ENCODE data around the gene LRP4.
"Not testable (repeated sequence)": the region's sequence is repeated elsewhere in the genome, so short reads cannot be mapped to it uniquely, and the experiment has no call there.

Gene LRP4, protein sequence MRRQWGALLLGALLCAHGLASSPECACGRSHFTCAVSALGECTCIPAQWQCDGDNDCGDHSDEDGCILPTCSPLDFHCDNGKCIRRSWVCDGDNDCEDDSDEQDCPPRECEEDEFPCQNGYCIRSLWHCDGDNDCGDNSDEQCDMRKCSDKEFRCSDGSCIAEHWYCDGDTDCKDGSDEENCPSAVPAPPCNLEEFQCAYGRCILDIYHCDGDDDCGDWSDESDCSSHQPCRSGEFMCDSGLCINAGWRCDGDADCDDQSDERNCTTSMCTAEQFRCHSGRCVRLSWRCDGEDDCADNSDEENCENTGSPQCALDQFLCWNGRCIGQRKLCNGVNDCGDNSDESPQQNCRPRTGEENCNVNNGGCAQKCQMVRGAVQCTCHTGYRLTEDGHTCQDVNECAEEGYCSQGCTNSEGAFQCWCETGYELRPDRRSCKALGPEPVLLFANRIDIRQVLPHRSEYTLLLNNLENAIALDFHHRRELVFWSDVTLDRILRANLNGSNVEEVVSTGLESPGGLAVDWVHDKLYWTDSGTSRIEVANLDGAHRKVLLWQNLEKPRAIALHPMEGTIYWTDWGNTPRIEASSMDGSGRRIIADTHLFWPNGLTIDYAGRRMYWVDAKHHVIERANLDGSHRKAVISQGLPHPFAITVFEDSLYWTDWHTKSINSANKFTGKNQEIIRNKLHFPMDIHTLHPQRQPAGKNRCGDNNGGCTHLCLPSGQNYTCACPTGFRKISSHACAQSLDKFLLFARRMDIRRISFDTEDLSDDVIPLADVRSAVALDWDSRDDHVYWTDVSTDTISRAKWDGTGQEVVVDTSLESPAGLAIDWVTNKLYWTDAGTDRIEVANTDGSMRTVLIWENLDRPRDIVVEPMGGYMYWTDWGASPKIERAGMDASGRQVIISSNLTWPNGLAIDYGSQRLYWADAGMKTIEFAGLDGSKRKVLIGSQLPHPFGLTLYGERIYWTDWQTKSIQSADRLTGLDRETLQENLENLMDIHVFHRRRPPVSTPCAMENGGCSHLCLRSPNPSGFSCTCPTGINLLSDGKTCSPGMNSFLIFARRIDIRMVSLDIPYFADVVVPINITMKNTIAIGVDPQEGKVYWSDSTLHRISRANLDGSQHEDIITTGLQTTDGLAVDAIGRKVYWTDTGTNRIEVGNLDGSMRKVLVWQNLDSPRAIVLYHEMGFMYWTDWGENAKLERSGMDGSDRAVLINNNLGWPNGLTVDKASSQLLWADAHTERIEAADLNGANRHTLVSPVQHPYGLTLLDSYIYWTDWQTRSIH (N-terminal part only)

DNA sequence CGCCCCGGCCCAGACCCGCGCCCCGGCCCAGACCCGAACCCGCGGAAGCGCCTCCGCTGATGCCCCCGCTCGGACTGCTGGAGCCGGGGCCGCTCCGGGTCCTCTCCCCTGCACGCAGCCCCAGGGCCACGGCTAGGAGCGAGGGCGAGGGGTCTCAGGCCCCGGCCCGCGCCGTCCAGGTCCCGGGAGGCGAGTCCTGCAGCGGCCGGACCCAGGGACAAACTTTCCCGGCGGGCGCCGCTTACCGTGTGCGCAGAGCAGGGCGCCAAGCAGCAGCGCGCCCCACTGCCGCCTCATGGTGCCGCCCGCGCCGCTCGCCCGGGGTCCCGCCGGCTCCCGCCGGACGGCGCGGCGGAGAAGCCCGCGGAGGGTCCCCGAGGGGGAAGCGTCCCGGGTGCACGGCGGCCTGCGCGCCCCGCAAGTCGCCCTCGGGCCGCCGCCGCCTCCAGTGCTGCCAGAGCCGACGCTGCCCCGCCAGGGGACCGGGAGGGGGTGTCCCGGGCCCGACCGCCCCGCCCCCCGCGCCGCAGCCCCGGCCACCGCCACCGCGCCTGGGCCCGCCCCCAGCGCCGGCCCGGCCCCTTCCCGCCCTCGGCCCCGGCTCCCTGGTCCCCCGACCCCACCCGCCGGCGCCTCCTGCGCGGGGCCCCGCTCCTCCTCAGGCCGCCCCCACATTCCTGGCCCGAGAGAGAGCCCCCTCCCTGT, at the start of gene LRP4:
Gene LRP4, minus strand, starts transcription at position 468 of the 705 bp plus-strand sequence. Its CDS starts 171 bp downstream, at position 297.
- no peak for DNase-seq

DNA sequence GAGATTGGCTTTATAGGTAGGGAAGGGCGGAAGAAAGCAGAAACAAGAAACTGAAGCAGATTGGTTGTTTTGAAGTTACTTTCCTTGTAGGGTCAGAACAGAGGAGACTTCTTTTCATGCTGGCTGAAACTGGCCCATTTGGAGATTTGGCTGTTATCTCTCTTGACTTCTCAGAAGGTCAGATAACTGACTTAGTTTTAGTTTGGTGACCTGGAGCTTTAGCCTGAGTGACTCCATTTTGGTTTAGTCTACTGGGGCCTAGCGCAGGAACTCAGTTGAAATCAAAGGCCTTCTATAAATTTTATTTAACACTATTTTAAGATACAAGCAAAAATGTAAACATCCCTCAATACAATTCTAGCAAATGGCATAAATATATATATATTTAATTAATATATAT, 49.6 kb upstream of the LRP4 start:
- no peak for DNase-seq

DNA sequence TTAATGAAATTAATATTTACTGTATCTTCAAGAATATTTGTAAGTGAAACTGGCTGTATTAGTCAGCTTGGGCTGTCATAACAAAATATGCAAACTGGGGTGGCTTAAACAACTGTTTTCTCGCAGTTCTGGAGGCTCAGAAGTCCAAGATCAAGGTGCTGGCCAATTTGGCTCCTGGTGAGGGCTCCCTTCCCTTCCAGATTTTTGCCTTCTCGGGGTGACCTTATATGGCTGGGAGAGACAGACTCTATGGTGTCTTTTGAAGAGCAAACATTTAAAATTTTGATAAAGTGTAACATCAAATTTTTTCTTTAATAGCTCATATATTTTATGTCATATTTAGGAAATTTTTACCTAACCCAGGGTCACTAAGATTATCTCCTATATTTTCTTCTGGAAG, 48.4 kb upstream of the LRP4 start:
- no peak for DNase-seq

DNA sequence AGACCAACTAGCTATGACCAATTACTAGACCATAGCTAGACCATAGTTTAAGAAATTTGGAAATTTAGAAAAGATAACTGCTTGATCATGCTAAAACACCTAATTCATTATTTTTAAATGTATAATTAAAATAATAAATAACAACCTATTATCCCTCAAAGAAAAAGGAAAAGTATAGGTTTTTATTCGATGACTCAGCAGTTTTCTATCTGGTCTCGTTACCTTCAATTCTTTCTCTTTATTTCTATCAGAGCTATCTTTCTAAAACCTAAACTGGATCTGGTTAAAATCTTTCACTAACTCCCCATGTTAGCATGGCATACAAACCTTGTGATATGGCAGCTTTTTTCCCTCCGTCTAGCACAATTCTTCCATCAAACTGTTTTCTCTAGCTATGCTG, 45.5 kb upstream of the LRP4 start:
- no peak for DNase-seq

DNA sequence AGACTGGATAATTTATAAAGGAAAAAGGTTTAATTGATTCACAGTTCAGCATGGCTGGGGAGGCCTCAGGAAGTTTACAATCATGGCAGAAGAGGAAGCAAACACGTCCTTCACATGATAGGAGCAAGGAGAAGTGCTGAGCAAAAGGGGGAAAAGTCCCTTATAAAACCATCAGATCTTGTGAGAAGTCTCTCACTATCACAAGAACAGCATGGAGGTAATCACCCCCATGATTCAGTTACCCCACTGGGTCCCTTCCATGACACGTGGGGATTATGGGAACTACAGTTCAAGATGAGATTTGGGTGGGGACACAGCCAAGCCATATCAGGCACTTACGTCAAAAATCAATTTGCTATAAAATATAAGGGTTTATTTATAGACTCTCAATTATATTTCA, 43.5 kb upstream of the LRP4 start:
- not testable (repeated sequence) for DNase-seq

DNA sequence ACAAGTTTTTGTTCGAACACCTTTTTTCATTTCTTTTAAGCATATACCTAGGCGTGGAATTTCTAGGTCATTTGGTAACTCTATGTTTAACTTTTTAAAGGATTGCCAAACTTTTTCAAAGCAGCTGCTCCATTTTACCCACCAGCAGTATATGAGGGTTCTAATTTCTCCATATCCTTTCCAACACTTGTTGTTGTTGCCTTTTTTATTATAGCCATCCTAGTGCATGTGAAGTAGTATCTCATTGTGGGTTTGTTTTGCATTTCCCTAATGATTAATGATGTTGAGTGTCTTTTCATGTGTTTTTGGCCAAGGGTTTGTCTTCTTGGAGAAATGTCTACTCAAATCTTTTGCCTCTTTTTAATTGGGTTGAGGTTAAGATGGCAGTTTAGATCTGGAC, 42.7 kb upstream of the LRP4 start:
- DNase-seq = no peak

DNA sequence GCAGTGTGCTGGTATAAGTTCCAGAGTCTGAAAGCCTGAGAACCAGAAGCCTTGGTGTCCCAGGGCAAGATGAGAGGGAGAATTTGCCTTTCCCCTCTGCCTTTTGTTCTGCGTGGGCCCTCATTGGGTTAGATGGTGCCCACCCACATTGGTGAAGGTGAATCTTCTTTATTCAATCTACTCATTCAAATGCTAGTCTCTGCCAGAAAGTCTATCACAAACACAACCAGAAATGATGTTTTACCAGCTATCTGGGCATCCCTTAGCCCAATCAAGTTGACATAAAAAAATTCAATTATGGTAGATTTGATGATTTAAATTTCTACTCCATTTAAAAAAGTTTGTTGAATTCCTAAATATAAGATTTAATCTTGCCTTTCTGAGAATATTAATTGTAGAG, 40.4 kb upstream of the LRP4 start:
- no peak for DNase-seq

DNA sequence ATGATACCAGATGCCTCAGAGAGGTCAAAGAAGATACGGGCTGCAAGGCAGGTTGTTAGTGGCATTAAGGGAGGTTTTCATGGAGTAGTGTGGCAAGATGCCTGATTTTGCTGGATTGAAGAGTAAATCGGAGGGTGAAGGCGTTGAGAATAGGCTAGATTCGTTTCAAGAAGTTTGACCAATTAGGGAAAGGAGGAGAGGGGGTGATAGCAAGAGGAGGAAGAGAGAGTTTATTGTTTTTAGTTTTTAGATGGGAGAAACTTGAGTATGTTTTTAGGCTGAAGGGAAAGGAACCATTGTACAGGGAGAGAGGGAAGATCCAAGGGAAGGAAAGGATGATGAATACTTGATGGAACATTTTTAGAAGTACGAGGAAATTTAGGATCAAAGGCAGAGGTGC, 34.7 kb upstream of the LRP4 start:
- no peak for DNase-seq

DNA sequence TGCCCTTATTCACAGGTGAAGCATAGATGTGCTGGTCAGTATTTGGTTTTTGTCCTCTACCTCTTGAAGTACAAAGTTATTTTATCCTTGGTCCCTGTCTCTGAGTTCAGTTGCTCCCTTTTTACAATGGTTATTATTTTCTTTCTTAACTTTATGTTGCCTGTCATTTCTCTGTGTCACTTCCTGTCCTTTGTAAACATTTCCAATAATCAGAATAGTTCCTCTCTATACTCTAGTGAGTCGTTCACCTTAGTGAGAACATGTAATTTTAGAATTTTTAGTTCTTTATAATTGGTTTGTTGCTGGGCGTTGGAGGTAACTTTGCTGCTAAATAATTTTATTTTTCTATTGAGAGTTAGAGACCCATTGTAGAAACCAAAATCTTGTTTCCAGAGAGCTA, 34.2 kb upstream of the LRP4 start:
- DNase-seq = no peak

DNA sequence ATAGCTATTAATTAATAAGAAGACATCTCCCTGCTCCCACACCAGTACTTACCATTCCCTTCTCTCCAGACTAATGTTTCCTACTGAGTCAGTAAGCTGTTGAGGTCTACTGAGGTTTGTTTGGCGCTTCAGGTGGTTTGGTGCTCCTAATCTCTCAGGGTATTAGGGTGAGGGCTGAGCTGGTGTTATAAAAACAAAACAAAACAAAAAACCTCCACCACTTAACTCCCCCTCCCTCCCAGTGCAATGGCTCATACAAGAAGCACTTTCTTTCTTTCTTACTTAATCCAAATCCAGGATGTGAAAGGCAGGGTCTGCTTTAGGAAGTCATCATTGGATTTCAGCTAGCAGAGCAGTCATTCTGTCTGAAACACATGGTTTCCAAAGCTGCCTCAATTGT, 33.5 kb upstream of the LRP4 start:
- no peak for DNase-seq

DNA sequence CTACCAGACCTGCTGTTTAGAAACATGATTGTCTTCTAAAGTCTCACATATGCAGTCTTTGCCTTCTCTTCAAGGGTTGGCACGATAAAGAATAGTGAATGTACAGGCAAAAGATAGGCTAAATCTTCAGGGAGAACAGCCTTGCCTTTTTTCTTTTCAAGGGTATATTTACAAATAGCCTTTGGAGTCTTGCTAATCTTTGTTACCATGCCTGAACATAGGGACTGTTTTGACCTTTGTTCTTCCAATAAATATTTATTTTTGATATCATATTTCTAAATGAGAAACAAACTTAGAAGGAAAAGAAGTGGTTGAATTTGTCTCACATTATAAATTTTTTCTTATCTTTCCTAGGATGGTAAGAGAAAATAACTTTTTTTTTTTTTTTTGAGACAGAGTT, 30.9 kb upstream of the LRP4 start:
- DNase-seq = no peak

DNA sequence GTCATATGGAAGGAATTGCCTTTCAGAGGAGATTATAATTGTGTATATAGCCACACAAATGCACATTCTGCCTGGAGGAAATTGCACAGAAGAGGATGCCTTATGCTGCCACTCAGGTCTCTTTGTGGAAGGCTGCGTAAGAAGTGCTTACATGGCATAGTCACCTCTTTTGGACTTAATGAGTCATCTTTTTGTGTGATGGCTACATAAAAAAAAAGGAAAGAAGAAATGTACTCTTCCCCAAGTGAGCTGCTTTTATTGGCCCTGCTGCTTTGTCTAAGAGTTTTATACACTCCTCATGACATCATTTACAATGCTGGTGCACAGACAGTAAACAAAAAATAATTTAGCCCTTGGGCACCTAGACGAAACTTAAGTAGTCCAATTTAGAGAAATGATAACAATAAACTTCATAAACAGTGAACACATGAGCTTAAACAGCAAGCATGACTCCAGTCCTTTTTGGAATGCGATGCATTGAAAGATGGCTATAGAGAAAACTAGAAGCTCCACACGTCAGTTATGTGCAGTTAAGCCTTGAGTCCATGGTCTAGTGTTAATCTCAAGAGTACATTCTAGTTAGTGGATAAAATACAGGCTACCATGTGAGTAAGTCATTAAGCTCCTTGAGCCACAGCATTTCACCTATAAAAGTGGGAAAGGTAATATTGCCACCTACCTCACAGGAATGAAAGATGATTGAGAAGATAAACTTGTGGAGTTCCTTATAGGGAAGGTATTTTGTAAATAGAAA, 30.2 kb upstream of the LRP4 start:
- DNase-seq = peak; percentile 14

DNA sequence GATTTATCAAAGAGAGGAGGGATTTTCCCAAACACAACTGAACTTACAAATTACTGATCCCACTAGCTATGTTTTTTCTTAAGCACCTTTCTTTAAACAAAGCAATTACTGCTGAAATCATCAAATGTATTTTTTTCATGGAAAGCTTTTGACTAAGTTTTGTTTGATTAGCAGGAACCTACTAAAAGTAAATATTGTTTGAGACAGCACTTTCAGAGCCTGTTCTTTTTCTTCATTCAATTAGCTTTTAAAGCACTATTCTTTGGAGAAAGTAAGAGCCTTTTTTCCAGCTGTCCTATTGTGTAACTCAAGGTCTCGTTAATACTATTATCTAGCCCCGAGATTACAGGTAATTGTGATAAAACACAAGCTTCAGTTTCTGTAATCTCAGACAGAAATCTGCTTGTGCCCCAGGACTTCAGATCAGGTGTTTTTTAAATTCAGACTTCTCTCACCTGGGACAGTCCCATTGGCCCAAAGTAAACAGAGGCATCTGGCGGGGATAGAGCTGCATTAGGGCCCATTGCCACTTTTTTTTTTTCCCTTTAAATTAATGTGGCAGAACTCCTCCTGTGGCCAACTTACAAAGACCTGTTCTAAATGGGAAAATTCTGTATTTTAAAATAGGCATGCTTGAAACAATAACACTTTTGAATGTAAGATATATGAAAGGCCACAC, 29.2 kb upstream of the LRP4 start:
- no peak for DNase-seq

DNA sequence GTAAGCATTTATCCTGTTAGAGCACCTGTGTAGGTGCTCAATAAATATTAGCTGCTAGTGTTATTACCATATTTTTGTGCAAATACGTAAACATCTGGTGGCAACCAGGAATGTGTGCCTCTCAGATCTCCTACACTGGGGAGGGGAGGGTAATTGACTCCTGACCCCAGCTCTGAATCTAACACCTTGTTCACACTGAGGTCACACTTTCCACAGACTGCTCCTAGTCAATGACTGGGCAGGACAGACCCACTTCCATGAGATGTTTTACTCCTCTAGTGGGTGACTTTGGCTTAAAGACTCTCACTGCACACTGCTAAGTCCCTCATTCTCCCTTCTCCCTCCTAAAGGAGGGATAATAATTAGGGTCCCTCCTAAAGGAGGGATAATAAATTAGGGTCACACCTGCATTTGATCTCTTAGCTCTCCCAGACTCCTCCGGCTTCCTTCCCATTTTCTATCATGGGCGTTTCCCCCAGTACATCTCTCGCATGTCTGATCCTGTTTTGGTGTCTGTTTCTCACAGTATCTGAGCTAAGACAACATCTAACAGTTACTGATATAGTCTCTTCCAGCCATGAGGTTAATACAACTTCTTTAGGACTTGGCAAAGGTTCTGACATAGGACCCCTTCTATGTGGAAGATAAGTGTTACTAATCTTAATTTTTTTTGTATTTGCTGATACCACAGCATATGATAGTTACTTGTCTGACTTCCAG, 26.2 kb upstream of the LRP4 start:
- no peak for DNase-seq

DNA sequence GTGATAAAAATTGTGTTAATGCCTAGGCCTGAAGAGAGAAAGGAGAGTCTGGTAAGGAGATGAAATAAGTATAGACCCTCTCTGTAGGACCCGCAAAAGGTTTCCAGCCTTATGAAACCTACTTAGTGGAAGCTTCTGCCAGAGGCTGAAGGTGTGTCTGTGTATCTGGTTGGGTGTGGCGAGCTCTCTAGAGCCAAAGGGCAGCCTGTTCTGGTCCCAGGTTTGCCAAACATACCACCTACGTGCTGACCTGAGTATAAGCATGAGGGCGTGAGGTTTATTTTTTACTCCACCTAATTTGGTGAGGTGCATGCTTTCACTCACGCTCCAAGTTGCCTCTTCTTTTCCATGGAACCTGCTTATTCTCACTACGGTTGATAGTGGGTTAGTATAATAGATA, 23.8 kb upstream of the LRP4 start:
- no peak for DNase-seq

DNA sequence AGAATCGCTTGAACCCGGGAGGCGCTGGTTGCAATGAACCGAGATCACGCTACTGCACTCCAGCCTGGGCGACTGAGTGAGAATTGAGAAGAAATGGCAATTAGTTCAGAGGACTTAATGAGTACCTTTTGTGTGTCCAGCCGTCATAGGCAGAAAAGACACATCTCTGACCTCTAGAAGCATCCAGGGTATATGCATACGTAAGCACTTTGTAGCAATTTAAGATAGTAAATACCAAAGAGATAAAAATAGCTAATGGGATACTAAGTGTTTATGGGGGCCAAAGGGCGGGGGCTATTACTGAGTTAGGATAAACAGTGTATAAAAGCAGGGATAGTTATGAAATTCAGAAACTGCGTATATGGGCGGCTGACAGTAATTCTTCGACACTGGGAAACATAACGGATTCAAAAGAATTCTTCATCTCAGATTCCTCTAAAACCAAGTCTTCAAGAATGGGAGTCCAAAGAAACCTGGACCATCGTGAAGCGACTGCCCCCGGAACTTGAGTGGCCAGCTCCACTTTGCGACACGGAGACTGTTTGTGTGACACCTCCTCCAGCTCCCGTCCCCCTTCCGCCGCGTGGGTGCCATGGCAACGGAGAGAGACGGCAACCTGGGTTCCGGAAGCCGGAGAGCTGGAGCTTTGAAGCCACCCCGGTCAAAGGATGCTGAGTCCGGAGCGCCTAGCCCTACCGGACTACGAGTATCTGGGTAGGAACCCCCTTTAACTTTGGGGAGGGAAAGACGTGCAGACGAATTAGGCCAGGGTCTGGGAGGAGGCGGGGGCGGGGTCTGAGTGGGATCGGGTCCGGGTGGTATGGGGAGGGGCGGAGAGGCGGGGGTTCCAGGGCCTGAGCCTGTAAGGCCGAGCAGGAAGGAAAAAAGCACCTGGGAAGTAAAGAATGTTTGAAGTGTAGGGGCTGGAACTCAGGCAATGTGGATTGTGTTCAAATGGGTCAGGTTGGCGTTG, 18.1 kb upstream of the LRP4 start, which contains the start of gene CSTPP1:
Gene CSTPP1, plus strand, starts transcription at position 624 of the 973 bp plus-strand sequence. Its CDS starts 45 bp downstream, at position 669.
- peak; percentile 90 for DNase-seq

DNA sequence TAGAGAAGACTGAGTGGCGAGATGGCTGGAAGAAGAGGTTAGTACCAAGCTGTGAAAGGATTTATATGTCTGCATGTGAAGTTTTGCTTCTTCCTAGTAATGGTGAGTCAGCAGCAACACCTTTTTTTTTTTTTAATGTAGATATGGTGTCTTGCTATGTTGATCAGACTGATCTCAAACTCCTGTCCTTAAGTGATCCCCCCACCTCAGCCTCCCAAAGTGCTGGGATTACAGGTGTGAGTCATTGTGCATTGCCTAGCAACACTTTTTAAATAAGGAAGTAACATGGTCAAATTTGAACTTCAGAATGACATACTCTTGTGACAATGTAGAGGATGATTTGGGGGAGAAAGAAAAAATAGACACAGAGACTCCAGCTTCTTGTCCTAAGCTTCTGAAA, 11.7 kb upstream of the LRP4 start:
- DNase-seq = no peak

DNA sequence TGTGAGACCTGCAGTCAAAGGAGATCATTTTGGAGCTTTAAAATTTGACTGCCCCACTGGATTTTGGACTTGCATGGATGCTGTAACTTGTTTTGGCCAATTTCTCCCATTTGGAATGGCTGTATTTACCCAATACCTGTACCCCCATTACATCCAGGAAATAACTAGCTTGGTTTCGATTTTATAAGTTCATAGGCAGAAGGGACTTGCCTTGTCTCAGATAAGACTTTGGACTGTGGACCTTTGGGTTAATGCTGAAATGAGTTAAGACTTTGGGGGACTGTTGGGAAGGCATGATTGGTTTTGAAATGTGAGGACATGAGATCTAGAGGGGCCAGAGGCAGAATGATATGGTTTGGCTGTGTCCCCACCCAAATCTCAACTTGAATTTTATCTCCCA, 10.4 kb upstream of the LRP4 start:
- DNase-seq = not testable (repeated sequence)

DNA sequence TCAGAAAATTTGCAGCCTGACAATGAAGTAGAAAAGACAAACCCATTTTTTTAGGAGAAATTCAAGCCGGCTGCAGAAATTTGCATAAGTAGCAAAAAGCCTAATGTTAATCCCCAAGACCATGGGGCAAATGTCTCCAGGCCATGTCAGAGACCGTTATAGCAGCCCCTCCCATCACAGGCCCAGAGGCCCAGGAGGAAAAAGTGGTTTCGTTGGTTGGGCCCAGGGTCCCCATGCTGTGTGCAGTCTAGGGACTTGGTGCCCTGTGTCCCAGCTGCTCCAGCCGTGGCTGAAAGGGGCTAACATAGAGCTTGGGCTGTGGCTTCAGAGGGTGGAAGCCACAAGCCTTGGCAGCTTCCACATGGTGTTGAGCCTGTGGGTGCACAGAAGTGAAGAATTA, 9.6 kb upstream of the LRP4 start:
- not testable (repeated sequence) for DNase-seq
